Medulla oblongata (tissue), 1 donor: Measurements from ENCODE around the gene MRPS31.
"Not testable (repeated sequence)": the region's sequence is repeated elsewhere in the genome, so short reads cannot be mapped to it uniquely, and the experiment has no call there.

ENCODE experiments used
- DNase-seq: peaks from one replicate; pipeline ENCODE4 v3.0.0-alpha.2; 2015; ENCODE audit errors: extremely low spot score

The MRPS31 gene

DNA sequence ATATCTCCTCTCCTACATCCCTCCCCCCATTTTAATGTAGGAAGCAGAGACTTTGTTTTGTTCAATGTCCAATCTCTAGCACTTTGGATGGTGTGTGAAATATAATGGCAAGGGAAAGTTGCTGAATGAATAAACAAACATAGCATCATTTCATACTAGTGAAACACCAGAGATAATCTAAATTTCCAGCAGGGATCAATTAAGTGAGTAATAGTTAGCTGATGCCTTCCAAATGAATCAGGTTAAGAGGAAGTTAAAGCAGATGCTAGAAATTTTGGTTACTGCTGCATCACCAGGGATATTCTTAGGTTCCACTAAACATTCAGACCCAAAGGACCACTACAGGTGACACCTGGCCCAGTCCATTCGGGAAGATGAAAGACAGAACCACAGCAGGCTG lies 8.1 kb downstream of the MRPS31 start:
- no peak for DNase-seq

DNA sequence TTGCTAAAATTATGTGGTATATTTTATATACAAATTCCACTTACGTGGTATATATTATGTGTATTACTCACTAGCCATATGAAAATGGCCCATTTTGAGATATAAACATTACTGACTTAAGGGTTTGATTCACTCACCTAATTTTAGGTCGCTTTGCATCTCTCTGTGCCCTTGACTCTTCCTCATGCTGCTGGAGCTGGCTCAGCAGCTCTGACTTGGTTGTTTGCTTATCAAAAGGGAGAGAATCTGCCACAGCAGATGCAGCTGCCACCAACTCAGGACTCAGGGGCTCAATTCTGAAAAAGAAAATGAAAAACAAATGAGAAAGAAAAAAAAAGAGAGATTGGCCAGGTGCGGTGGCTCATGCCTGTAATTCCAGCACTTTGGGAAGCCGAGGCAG lies 12.2 kb downstream of the MRPS31 start:
- DNase-seq: no peak

DNA sequence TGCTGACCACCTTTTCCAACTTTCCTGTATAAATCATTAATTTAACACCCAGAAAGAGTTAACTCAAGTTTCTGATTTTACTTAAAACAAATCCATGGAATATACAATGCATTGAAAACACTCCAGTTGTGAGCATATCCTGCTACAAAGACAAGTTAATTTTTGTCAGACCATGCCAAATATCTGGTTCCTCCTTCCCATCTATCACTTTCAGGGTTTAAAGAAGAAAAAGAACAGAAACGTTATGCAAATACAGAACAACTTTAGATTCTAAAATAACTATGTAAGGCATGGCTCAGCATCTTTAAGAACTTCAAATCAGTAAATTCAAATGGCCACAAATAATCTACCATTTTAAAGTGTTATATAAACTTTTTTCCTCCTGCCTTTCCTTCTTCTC lies 14.9 kb downstream of the MRPS31 start:
- DNase-seq: no peak

DNA sequence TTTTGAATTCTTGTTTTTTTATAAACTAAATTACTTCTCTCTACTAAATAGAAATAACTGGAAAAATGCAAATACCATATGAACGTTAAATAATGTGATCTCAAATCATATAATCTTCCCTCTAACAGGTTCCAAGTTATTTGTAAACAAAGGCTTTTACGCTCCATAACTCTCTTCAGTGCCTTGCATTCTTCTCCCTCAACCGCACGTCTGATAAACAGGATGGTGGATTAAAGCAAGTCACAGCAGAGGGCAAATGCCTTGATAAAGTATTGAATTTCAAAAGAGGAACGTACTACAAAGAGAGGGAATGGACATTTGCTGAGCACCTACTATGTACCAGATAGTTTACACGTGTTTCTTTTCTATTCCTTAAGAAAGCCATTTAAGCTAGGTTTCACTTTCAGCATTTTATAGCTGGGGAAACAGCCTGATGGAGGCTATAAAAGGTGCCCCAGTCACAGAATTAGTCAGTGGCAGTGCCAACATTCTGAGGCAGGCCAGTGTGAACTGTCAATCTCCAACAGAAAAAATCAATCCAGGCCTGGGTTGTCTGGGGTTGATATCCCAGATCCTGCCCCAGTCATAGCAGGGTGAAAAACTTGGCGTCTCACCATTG lies 15.8 kb downstream of the MRPS31 start:
- no peak for DNase-seq

DNA sequence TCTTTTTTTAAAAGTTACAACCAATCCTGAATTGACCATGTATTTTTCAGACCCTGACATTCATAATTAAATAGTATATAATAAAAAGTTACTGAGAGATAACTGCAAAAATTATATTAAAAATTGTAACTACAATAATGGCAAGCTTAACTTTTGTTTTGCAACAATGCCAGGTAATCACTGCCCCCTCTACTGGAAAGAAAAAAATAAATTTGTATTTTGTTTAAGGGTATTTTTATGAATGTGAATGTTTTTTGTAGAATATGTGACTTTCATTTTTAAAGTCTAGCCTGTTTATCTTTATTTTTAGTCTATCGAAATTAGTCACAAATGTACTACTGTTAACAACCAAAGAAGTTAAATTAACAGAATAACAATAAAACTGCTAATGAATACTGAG lies 21.7 kb downstream of the MRPS31 start:
- no peak for DNase-seq

DNA sequence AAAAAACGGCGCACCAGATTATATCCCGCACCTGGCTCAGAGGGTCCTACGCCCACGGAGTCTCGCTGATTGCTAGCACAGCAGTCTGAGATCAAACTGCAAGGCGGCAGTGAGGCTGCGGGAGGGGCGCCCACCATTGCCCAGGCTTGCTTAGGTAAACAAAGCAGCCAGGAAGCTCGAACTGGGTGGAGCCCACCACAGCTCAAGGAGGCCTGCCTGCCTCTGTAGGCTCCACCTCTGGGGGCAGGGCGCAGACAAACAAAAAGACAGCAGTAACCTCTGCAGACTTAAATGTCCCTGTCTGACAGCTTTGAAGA lies 35.8 kb downstream of the MRPS31 start:
- not testable (repeated sequence) for DNase-seq

DNA sequence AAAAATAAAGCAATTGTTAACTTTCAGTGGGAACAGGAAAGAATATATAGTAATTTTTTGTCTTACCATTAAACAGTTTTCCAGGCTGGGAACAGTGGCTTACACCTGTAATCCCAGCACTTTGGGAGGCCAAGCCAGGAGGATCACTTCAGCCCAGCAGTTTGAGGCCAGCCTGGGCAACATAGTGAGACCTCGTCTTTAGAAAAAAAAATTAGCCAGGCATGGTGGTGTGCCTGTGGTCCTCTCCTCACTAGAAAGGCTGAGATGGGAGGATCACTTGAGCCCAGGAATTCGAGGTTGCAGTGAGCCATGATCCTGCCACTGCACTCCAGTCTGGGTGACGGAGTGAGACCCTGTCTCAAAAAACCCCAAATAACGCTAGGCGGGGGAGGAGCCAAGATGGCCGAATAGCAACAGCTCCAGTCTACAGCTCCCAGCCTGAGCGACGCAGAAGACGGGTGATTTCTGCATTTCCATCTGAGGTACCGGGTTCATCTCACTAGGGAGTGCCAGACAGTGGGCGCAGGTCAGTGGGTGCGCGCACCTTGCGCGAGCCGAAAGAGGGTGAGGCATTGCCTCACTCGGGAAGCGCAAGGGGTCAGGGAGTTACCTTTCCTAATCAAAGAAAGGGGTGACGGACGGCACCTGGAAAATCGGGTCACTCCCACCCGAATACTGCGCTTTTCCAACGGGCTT lies 36.3 kb downstream of the MRPS31 start:
- DNase-seq: not testable (repeated sequence)

DNA sequence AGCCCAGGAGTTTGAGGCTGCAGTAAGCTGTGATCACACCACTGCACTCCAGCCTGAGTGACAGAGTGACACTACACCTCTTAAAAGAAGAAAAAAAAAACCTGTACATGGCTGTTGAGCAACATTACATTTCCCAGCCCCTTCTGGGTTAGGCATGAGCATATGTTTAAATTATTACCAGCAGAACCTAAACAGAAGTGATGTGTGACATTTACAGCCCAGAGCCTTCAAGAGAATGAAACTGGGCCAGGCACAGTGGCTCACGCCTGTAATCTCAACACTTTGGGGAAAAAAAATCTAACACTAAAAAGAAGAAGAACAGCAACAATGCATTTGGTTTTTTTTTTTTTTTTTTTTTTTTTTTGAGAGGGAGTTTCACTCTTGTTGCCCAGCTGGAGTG lies 38.3 kb downstream of the MRPS31 start:
- no peak for DNase-seq

DNA sequence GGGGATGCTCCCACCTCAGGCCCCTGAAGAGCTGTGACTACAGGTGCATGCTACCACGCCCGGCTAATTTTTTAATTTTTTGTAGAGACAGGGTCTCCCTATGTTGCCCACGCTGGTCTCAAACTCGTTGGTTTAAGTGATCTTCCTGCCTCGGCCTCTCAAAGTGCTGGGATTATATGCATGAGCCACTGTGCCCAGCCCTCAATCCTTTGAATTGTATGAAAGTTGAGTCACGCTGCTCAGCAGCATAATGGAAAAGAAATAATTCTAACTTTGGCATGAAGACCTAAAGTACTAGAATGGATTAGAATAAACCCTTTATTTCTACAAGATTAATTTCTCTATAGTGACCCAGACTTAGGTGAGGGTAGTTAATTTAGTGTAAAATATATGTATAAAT lies 42.4 kb downstream of the MRPS31 start:
- DNase-seq: no peak

DNA sequence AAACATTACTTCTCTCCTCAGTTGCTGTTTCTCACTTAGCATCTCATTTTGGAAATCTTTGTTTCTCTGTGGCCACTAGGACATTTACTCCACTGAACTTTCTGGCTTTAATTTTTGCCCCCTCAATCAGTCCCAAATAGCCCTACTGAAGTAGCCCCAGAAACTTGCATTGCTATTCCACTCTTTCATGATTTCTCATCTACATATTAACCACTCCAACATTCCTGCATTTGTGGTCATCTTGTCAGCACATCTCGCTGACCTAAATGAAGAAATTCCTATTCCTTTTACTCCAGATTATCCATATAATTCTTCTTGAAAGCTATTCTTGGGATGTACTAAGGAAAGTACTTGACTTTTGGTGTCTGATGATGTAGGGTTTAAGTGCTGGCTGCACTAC lies 56.6 kb downstream of the MRPS31 start:
- not testable (repeated sequence) for DNase-seq

DNA sequence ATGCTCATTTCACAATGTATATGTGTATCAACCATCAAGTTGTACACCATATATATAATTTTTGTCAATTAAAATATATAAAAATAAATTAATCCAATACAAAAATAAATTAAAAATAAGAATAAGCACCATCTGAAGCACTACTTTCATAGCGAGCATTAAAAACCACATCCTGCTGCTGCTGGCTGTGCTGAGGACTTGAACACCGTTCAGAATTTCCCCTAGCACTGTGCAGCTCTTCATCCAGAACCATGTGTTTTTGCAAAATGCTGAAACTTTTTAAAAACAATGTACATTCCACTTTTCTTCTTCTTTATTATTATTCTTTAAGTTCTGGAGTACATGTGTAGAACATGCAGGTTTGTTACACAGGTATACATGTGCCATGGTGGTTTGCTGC lies 64.6 kb downstream of the MRPS31 start:
- no peak for DNase-seq

DNA sequence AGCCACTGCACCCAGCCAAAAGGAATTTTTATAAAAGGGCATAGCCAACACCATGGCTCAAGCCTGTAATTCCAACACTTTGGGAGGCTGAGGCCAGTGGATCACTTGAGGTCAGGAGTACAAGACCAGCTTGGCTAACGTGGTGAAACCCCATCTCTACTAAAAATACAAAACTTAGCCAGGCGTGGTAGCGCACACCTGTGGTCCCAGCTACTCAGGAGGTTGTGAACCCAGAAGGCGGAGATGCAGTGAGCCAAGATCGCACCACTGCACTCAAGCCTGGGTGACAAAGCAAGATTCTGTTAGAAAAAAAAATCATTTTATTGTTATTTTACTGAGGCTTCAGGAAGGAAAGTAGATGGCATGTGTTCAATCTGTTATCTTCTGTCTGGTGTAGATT lies 73.3 kb downstream of the MRPS31 start:
- no peak for DNase-seq

DNA sequence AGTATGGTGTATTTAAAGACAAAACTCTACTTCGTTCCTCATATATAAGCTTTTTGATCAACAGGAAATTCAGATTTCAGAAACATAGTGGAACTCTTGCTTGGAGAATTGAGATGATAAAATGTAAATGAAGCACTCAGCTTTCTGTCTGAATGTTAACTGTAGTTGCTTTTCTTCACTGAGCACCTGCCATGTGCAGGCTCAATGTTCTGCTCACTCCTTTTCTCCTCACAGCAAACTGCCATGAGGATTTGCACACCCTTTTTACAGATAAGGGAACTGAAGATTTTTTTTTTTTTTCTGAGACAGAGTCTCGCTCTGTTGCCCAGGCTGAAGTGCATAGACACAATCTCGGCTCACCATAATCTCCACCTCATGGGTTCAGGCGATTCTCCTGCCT lies 76.6 kb downstream of the MRPS31 start:
- DNase-seq: no peak

DNA sequence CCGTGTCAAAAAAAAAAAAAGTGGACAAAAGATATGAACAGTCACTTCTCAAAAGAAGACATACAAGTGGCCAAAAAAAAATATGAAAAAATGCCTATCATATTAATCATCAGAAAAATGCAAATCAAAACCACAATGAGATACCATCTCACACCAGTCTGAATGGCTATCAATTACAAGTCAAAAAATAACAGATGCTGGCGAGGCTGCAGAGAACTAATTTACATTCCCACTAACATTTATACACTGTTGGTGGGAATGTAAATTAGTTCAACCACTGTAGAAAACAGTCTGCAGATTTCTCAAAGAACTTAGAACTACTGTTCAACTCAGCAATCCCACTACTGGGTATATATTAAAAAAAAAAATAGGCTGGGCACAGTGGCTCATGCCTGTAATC lies 78.0 kb downstream of the MRPS31 start:
- no peak for DNase-seq

DNA sequence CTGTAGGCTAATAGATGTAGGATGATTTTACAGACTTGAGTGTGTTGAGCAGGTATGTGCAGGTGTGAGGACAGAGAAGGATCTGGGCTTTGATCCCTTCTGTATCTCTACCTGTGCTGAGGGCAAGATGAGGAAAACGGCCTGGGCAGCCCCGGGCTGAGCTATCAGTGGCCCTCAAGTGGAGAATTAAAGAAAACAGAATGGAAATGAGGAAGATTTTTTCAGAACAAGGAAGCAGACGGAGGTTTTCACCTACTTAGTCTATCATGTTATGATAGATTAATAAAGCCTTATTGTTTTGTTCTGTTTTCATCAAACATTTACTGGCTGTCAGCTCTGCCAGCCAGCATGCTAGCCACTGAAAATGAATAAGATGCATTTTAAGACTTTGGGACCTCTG lies 82.2 kb downstream of the MRPS31 start:
- no peak for DNase-seq

DNA sequence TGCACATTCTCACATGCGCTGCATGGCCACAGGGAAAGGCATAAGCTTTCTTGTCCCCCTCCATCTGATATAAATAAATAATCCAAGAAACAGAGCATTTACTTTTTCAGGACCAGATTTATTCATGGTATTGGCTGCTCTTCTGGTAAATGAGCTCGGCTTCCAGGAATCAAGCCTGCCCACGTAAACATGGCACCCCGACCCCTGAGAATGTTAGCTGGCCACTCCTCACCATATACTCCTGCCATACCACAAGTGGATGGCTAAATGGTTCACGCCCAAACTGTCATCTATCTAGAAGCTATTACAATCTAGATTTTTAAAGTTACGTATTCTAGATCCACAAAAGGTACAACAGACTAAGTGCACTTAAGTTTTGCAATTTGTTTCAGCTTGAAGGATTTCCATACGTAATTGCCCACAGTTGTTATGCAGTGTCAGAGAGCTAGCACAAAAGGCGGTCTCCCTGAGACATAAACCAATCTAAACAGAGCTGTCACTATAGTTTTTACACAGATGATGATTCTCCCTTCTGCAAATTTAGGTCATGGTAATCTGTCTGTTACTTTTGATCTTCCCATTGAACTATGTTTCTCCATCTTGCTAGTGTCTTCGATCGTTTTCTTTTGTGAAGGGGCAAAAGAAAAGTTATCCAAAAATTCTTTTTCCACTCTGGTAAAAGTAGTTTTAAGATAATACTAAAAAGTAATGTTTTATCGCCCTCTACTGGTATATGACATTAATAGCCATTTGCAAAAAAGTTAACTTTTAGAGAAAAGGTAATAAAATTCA lies 88.3 kb downstream of the MRPS31 start:
- peak; percentile 51 for DNase-seq

DNA sequence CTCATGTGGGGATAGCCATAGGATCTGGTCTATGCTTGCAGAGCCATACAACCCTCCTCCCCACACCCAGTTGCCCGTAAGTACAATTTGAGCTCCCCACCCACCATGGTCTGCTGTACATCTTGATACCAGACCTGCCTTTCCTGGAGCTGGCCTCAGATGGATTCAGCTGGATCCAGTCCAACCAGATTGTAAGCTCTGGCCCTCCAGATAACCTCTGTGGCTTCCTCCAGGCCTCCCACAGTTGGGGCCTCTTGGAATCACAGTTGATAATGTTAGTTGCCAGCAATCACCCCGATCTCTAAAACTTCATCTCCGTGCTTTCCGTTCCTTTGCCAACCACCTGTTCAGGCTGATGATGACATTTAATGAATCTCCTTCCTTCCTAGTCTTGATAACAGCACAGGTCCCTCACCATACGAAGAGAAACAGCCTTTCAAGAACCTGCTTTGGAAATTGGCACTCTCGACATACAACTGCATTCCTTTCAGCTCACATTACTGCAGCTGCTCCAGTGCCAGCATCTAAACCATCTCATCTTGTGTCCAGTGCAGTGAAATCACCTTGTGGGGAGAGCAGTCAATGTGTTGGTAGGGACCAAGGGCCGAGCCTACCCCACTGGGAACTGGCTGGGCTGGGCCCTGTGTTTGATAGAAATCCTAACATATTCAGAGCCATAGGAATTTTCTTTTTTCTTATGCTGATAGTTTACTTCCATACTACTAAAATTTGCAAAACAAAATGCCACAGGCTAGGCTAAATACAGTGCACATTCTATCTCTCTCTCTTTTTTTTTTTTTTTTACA lies 89.4 kb downstream of the MRPS31 start:
- DNase-seq: no peak

DNA sequence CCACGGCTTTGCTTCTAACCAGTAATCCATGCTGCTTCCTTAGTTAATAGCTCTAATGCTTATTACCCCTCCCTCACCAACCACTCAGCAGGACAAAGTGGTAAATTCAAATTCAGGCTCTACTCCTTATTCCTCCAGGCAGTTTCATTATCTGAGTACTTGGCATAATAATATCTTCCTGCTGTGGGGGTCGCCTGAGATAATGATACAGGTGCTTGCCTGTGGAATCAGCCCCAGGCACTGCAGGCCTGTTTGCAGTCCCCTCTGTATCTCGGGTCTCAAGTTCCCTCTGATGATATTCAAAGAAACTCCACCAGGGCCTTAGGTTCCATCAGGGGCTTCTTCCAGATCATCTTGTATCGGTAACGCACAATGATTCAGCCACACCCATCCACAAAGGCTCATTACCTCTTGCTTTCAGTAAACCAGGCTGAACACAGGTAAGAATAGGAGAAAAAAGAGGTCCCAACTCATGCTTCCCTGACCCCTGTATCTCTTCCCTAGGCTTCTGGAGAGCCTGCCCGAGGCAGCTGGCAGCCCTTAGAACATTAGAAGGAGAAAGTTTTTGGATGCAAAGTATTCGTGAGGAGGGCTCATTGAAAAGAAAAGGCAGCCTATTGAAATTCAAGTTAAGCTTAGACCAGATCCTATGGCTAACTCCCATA lies 90.2 kb downstream of the MRPS31 start:
- DNase-seq: no peak

DNA sequence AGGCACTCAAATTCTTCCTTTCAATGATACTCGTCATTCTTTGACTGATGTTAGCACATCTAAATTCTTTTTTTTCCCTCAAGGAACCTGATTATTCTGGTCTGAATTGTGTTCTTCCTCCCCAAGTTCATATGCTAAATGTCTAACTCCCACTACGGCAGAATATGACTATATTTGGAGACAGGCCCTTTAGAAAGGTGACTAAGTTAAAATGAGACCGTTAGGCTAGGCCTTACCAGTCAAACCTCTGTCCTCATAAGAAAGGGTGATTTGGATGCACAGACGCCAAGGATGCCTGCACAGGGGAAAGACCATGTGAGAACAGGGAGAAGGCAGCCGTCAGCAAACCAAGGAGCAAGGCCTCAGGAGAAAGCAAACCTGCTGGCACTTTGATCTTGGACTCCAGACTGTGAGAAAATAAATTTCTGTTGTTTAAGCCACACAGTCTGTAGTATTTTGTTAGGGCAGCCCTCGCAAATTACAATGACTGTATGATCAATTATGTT lies 91.5 kb downstream of the MRPS31 start:
- no peak for DNase-seq
